ENCODE measurements around the gene CALHM1. TPM values are rescaled to one million over a fixed set of nuclear protein-coding genes. Genes with fewer than 3 reads are reported as not detected.

Gene CALHM1
- total RNA-seq, 3 donors from 2014 or later (not counting 1 experiment from before 2014, with no cell fraction given), result 0.23 to 0.57 TPM; not detected in 1

DNA sequence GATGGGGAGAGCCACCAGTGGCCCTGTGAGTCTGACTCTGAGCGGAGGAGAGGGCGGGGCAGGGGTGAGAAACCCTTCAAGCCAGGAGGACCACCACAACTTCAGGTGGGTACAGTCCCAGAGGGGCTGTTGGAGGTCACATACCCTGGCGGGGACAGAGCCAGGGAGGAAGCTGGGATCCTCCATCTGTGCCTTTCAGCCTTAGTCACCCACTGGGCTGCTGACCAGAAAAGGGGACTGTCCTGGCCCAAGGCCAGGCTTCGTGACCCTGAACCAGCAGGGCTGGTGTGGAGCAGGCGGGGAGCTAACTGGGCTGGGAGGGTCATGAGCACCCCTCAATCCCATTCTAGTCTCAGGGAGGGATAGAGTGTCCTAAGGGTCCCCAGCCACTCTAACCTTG, 21.8 kb upstream of the CALHM1 start:
- TF ChIP-seq, protein P1, sequence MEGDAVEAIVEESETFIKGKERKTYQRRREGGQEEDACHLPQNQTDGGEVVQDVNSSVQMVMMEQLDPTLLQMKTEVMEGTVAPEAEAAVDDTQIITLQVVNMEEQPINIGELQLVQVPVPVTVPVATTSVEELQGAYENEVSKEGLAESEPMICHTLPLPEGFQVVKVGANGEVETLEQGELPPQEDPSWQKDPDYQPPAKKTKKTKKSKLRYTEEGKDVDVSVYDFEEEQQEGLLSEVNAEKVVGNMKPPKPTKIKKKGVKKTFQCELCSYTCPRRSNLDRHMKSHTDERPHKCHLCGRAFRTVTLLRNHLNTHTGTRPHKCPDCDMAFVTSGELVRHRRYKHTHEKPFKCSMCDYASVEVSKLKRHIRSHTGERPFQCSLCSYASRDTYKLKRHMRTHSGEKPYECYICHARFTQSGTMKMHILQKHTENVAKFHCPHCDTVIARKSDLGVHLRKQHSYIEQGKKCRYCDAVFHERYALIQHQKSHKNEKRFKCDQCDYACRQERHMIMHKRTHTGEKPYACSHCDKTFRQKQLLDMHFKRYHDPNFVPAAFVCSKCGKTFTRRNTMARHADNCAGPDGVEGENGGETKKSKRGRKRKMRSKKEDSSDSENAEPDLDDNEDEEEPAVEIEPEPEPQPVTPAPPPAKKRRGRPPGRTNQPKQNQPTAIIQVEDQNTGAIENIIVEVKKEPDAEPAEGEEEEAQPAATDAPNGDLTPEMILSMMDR (IDR thresholded peaks at IDR 0.05), result no peak
- no peak for DNase-seq
- H3K27me3 Mint-ChIP-seq (ENCODE audit: low read depth in 2 of 2), result no peaks in the 10 kb centered on the region
- no peaks in the 10 kb centered on the region for H3K9me3 ChIP-seq (ENCODE audit: control insufficient read depth, insufficient read depth, low read length)
- peaks cover 7% of the 10 kb centered on the region in 2 donors for H3K4me1 Mint-ChIP-seq
- H3K4me1 ChIP-seq (ENCODE audit: control insufficient read depth, insufficient read depth, low read length), result peaks cover 11% of the 10 kb centered on the region
- H3K4me3 Mint-ChIP-seq, result no peak overlapping the region
- 92% methylated on average over 5 of the region's 5 CpGs for WGBS (ENCODE audit: insufficient coverage)
- H3K27me3 ChIP-seq (ENCODE audit: control insufficient read depth, insufficient read depth, low read length), result no peaks in the 10 kb centered on the region
- no peak for ATAC-seq
- H3K36me3 Mint-ChIP-seq, result no peaks in the 10 kb centered on the region
- no peaks in the 10 kb centered on the region for H3K9me3 Mint-ChIP-seq
- H3K27ac Mint-ChIP-seq, result no peak overlapping the region
- no peaks in the 10 kb centered on the region for H3K36me3 ChIP-seq (ENCODE audit: control insufficient read depth, insufficient read depth, low read length)
- no peak overlapping the region for H3K27ac ChIP-seq (ENCODE audit: low read length)
- H3K4me3 ChIP-seq (ENCODE audit: low read length), result no peak overlapping the region
- intact Hi-C loops (cut with micrococcal nuclease), result loop anchor here (10.0 kb wide), 1 partner anchor 646 kb away; the partner anchor contains the start of gene CYP17A1

- H3K27me3 Mint-ChIP-seq (ENCODE audit: low read depth in 2 of 2), result no peaks in the 10 kb centered on the region
- peaks cover 10% of the 10 kb centered on the region for H3K4me1 ChIP-seq (ENCODE audit: control insufficient read depth, insufficient read depth, low read length)
- no peaks in the 10 kb centered on the region for H3K9me3 Mint-ChIP-seq
- no peaks in the 10 kb centered on the region for H3K36me3 ChIP-seq (ENCODE audit: control insufficient read depth, insufficient read depth, low read length)
- H3K27me3 ChIP-seq (ENCODE audit: control insufficient read depth, insufficient read depth, low read length), result no peaks in the 10 kb centered on the region
- intact Hi-C loops (cut with micrococcal nuclease), result no loop called here
- no peak within 1 kb of the TSS for H3K4me3 Mint-ChIP-seq
- TF ChIP-seq, protein P1 (IDR thresholded peaks at IDR 0.05), result no peak
- no peak within 1 kb of the TSS for H3K27ac ChIP-seq (ENCODE audit: low read length)
- no peak within 1 kb of the TSS for H3K4me3 ChIP-seq (ENCODE audit: low read length)
- H3K4me1 Mint-ChIP-seq, result peaks cover 7 to 9% of the 10 kb centered on the region in 2 donors
- no peaks in the 10 kb centered on the region for H3K36me3 Mint-ChIP-seq
- no peaks in the 10 kb centered on the region for H3K9me3 ChIP-seq (ENCODE audit: control insufficient read depth, insufficient read depth, low read length)
- no peak within 1 kb of the TSS for H3K27ac Mint-ChIP-seq
- DNase-seq (no peak), ATAC-seq (no peak)
- WGBS (ENCODE audit: insufficient coverage), result 81% methylated on average over 7 of the region's 7 CpGs
Measured at GRCh38 chr10:103479135-103479534, 20.4 kb upstream of the CALHM1 start, which contains the start of gene CALHM3. Gene CALHM3, minus strand, starts transcription at chr10:103479240. Its CDS starts 208 bp downstream, at chr10:103479032.

DNA sequence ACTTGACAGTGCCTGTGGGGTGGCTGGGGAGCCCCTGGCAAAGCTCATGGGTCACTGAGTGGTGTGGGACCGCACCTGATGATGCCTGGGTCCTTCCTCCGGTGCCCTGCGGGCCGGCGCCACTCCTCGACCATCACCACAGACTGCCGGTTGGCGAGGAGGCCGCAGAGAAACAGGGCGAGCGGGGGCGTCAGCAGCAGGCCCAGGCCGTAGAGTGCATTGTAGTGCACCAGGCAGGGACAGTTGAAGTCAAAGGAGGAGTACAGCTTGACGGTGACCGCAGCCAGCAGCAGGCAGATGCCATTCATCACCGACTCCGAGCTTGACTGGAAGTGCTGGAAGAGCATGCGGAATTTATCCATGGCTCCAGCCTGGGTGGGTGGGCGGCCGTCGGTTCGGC, 20.0 kb upstream of the CALHM1 start:
- no peak overlapping the region for H3K4me3 ChIP-seq (ENCODE audit: low read length)
- H3K27me3 ChIP-seq (ENCODE audit: control insufficient read depth, insufficient read depth, low read length), result no peaks in the 10 kb centered on the region
- DNase-seq, result no peak
- TF ChIP-seq, protein P1 (IDR thresholded peaks at IDR 0.05), result no peak
- no peak overlapping the region for H3K27ac Mint-ChIP-seq
- H3K4me1 ChIP-seq (ENCODE audit: control insufficient read depth, insufficient read depth, low read length), result peaks cover 10% of the 10 kb centered on the region
- intact Hi-C loops (cut with micrococcal nuclease), result no loop called here
- no peaks in the 10 kb centered on the region for H3K36me3 ChIP-seq (ENCODE audit: control insufficient read depth, insufficient read depth, low read length)
- H3K9me3 Mint-ChIP-seq, result no peaks in the 10 kb centered on the region
- no peak overlapping the region for H3K27ac ChIP-seq (ENCODE audit: low read length)
- H3K4me3 Mint-ChIP-seq, result no peak overlapping the region
- 97% methylated on average over 22 of the region's 22 CpGs for WGBS (ENCODE audit: insufficient coverage)
- H3K4me1 Mint-ChIP-seq, result peaks cover 7 to 12% of the 10 kb centered on the region in 2 donors
- ATAC-seq, result no peak
- H3K36me3 Mint-ChIP-seq, result no peaks in the 10 kb centered on the region
- no peaks in the 10 kb centered on the region for H3K27me3 Mint-ChIP-seq (ENCODE audit: low read depth in 2 of 2)
- no peaks in the 10 kb centered on the region for H3K9me3 ChIP-seq (ENCODE audit: control insufficient read depth, insufficient read depth, low read length)
